Ectodermal cell (in vitro differentiated cells): ENCODE results near the gene TIMM9.
"Not testable (repeated sequence)": the region's sequence is repeated elsewhere in the genome, so short reads cannot be mapped to it uniquely, and the experiment has no call there.

Source experiments
- H3K27ac ChIP-seq: 2 replicates; pipeline ENCODE4 v1.7.0; 2013; ENCODE audit warnings: mild to moderate bottlenecking, low read depth, low read length; ENCODE audit not compliant: insufficient read depth, poor library complexity, severe bottlenecking
- H3K27me3 ChIP-seq: 2 replicates; pipeline ENCODE4 v1.7.0; 2013; ENCODE audit warnings: mild to moderate bottlenecking, low read length; ENCODE audit not compliant: insufficient read depth, control insufficient read depth, poor library complexity, severe bottlenecking
- H3K36me3 ChIP-seq: one replicate; pipeline ENCODE4 v1.7.0; 2013; ENCODE audit warnings: low read length; ENCODE audit not compliant: control insufficient read depth, insufficient read depth
- H3K4me1 ChIP-seq: one replicate; pipeline ENCODE4 v1.7.0; 2013; ENCODE audit warnings: low read length; ENCODE audit not compliant: control insufficient read depth, insufficient read depth
- H3K4me3 ChIP-seq: 2 replicates; pipeline ENCODE4 v1.7.0; 2013; ENCODE audit warnings: low read depth, low read length, control low read depth; ENCODE audit not compliant: insufficient read depth
- H3K9me3 ChIP-seq: 2 replicates; pipeline ENCODE4 v1.7.0; 2013; ENCODE audit warnings: mild to moderate bottlenecking, low read length, moderate library complexity; ENCODE audit not compliant: control insufficient read depth
- whole genome bisulfite sequencing, 2 experiments: methylation state at CpG; one replicate each; pipeline ENCODE4 v1.1.7; 2013; ENCODE audit warnings: missing lambda C conversion rate in 2 of 2; 5-methylcytosine and 5-hydroxymethylcytosine counted together

The TIMM9 gene

GRCh38 chr14:58444627-58445026 is 17.3 kb upstream of the TIMM9 start:
- peaks cover 15% of the 10 kb centered on the region for H3K36me3 ChIP-seq
- 90 to 94% methylated on average over 5 of the region's 5 CpGs for WGBS, 2 experiments
- H3K9me3 ChIP-seq = no peaks in the 10 kb centered on the region
- H3K4me3 ChIP-seq = no peak overlapping the region
- no peaks in the 10 kb centered on the region for H3K27me3 ChIP-seq
- H3K27ac ChIP-seq = no peak overlapping the region
- H3K4me1 ChIP-seq = no peaks in the 10 kb centered on the region

- H3K4me3 ChIP-seq = no peak overlapping the region
- WGBS, 2 experiments = 95 to 96% methylated on average over 5 of the region's 5 CpGs
- H3K27ac ChIP-seq = no peak overlapping the region
- H3K27me3 ChIP-seq = no peaks in the 10 kb centered on the region
- H3K4me1 ChIP-seq = no peaks in the 10 kb centered on the region
- peaks cover 11% of the 10 kb centered on the region for H3K36me3 ChIP-seq
- no peaks in the 10 kb centered on the region for H3K9me3 ChIP-seq
Observed at GRCh38 chr14:58439476-58439875, 12.1 kb upstream of the TIMM9 start.

GRCh38 chr14:58430156-58430555 is 2.8 kb upstream of the TIMM9 start:
- Histone ChIP-seq H3K4me3 (no peak overlapping the region), H3K36me3 (no peaks in the 10 kb centered on the region), H3K9me3 (no peaks in the 10 kb centered on the region), H3K27ac (no peak overlapping the region), H3K4me1 (peaks cover 7% of the 10 kb centered on the region), H3K27me3 (no peaks in the 10 kb centered on the region)
- WGBS, 2 experiments = 75 to 88% methylated on average over 1 of the region's 1 CpG

- peak overlapping the region; percentile 82 for H3K27ac ChIP-seq
Observed at GRCh38 chr14:58428118-58428683, 870 bp upstream of the TIMM9 start.

GRCh38 chr14:58426670-58427280 is 556 bp downstream of the TIMM9 start:
- no peaks in the 10 kb centered on the region for H3K9me3 ChIP-seq
- peaks cover 7% of the 10 kb centered on the region for H3K4me1 ChIP-seq
- WGBS, 2 experiments = 1% methylated on average over 35 of the region's 35 CpGs
- no peaks in the 10 kb centered on the region for H3K27me3 ChIP-seq
- H3K36me3 ChIP-seq = peaks cover 2% of the 10 kb centered on the region
- H3K27ac ChIP-seq = peak overlapping the region; percentile 83
- peak overlapping the region; percentile 98 for H3K4me3 ChIP-seq

More at GRCh38 chr14:58428118-58428683, 870 bp upstream of the TIMM9 start:
- Histone ChIP-seq H3K4me1 (peaks cover 7% of the 10 kb centered on the region), H3K27me3 (no peaks in the 10 kb centered on the region), H3K36me3 (peaks cover 2% of the 10 kb centered on the region), H3K9me3 (no peaks in the 10 kb centered on the region), H3K4me3 (peak overlapping the region; percentile 98)
- 0 to 1% methylated on average over 9 of the region's 10 CpGs for WGBS, 2 experiments

GRCh38 chr14:58416934-58417333 is 10.4 kb downstream of the TIMM9 start:
- peaks cover 25% of the 10 kb centered on the region for H3K36me3 ChIP-seq
- H3K9me3 ChIP-seq, H3K27me3 ChIP-seq, H3K4me3 ChIP-seq, H3K27ac ChIP-seq, H3K4me1 ChIP-seq: not testable (repeated sequence)
- WGBS, 2 experiments = 87 to 91% methylated on average over 1 of the region's 1 CpG

- H3K27me3 ChIP-seq = no peaks in the 10 kb centered on the region
- no peak overlapping the region for H3K4me3 ChIP-seq
- H3K27ac ChIP-seq = no peak overlapping the region
- H3K36me3 ChIP-seq = peaks cover 25% of the 10 kb centered on the region
- H3K9me3 ChIP-seq = no peaks in the 10 kb centered on the region
- 93 to 94% methylated on average over 10 of the region's 10 CpGs for WGBS, 2 experiments
- H3K4me1 ChIP-seq = peaks cover 7% of the 10 kb centered on the region
Observed at GRCh38 chr14:58415636-58416547, 11.4 kb downstream of the TIMM9 start.

GRCh38 chr14:58414845-58415244 is 12.5 kb downstream of the TIMM9 start:
- Histone ChIP-seq H3K4me3 (no peak overlapping the region), H3K27me3 (no peaks in the 10 kb centered on the region), H3K4me1 (peaks cover 7% of the 10 kb centered on the region), H3K9me3 (no peaks in the 10 kb centered on the region), H3K36me3 (peaks cover 32% of the 10 kb centered on the region), H3K27ac (no peak overlapping the region)
- WGBS, 2 experiments = 85 to 95% methylated on average over 1 of the region's 1 CpG

- Histone ChIP-seq H3K27me3 (no peaks in the 10 kb centered on the region), H3K9me3 (no peaks in the 10 kb centered on the region), H3K27ac (no peak overlapping the region), H3K4me3 (no peak overlapping the region), H3K4me1 (no peaks in the 10 kb centered on the region), H3K36me3 (peaks cover 22% of the 10 kb centered on the region)
- WGBS, 2 experiments = 96 to 99% methylated on average over 3 of the region's 3 CpGs
Observed at GRCh38 chr14:58408681-58409215, 18.6 kb downstream of the TIMM9 start.

GRCh38 chr14:58401587-58401986 is 25.7 kb downstream of the TIMM9 start:
- peaks cover 7% of the 10 kb centered on the region for H3K27me3 ChIP-seq
- H3K36me3 ChIP-seq = no peaks in the 10 kb centered on the region
- H3K4me3 ChIP-seq = no peak overlapping the region
- 66 to 83% methylated on average over 3 of the region's 3 CpGs for WGBS, 2 experiments
- H3K27ac ChIP-seq = no peak overlapping the region
- H3K4me1 ChIP-seq = no peaks in the 10 kb centered on the region
- H3K9me3 ChIP-seq = no peaks in the 10 kb centered on the region
